Duodenal mucosa (tissue), 2 donors: ENCODE measurements around the gene TEKT3.
A peak's percentile ranks its signal among the peaks of the same experiment; 100 is the strongest.

Experiments
- H3K27ac ChIP-seq: one replicate; pipeline ENCODE4 v1.7.0; 2013; ENCODE audit warnings: low read depth, low read length
- H3K27me3 ChIP-seq, 2 donors: one replicate each; pipeline ENCODE4 v1.7.0; 2013; ENCODE audit warnings: low read length in 2 of 2, control low read depth in 1 of 2; ENCODE audit not compliant: insufficient read depth in 2 of 2, control insufficient read depth in 1 of 2
- H3K36me3 ChIP-seq, 2 donors: one replicate each; pipeline ENCODE4 v1.7.0; 2013; ENCODE audit warnings: low read length in 2 of 2, control low read depth in 1 of 2; ENCODE audit not compliant: insufficient read depth in 2 of 2, control insufficient read depth in 1 of 2
- H3K4me1 ChIP-seq, 2 donors: one replicate each; pipeline ENCODE4 v1.7.0; 2013; ENCODE audit warnings: low read length in 2 of 2, control low read depth in 1 of 2; ENCODE audit not compliant: insufficient read depth in 2 of 2, control insufficient read depth in 1 of 2
- H3K4me3 ChIP-seq, 2 donors: one replicate each; pipeline ENCODE4 v1.7.0; 2013; ENCODE audit warnings: low read length in 2 of 2, low read depth in 1 of 2
- H3K9ac ChIP-seq, 2 donors: one replicate each; pipeline ENCODE4 v1.7.0; 2013; ENCODE audit warnings: low read length in 2 of 2, low read depth in 1 of 2
- H3K9me3 ChIP-seq, 2 donors: one replicate each; pipeline ENCODE4 v1.7.0; 2013; ENCODE audit warnings: low read length in 2 of 2, control low read depth in 1 of 2; ENCODE audit not compliant: control insufficient read depth in 1 of 2

TEKT3 gene

GRCh38 chr17:15262291-15263205 lies 78.8 kb downstream of the TEKT3 start:
- peaks cover 34 to 59% of the 10 kb centered on the region in 2 donors for H3K4me1 ChIP-seq
- peaks cover 16 to 29% of the 10 kb centered on the region in 2 donors for H3K27me3 ChIP-seq
- H3K9ac ChIP-seq, result peak overlapping the region; percentile 66 to 73
- peak overlapping the region; percentile 83 to 84 for H3K4me3 ChIP-seq
- H3K27ac ChIP-seq, result peak overlapping the region; percentile 88
- H3K9me3 ChIP-seq, result no peaks in the 10 kb centered on the region
- peaks cover 0 to 13% of the 10 kb centered on the region in 2 donors for H3K36me3 ChIP-seq

DNA sequence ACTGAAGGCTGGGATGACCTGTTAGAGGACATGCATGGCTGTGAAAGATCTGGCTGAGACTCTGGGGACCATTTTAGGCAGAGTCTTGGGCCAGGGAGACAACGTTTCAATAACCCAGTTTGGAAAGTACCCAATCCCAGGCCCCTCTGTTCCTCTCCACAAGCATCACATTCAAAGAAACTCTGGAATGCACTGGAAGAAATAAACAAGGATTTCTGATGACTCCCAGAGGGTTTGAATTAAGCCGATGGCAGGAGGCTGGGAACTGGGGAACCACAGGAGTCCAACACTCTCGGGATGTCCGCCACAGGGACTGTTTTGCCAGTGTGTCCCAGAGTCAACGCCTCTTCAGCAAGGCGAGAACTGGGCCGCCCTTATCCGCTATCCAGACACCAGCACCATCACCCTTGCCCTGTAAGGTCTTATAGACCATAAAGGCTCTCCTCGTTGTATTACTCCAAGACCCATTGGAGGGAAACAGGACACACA lies 79.6 kb downstream of the TEKT3 start:
- H3K36me3 ChIP-seq, result peaks cover 0 to 13% of the 10 kb centered on the region in 2 donors
- H3K9me3 ChIP-seq, result no peaks in the 10 kb centered on the region
- peak overlapping the region; percentile 83 to 84 for H3K4me3 ChIP-seq
- peak overlapping the region; percentile 66 to 73 for H3K9ac ChIP-seq
- H3K27ac ChIP-seq, result peak overlapping the region; percentile 88
- H3K27me3 ChIP-seq, result peaks cover 16 to 29% of the 10 kb centered on the region in 2 donors
- H3K4me1 ChIP-seq, result peaks cover 41 to 66% of the 10 kb centered on the region in 2 donors

DNA sequence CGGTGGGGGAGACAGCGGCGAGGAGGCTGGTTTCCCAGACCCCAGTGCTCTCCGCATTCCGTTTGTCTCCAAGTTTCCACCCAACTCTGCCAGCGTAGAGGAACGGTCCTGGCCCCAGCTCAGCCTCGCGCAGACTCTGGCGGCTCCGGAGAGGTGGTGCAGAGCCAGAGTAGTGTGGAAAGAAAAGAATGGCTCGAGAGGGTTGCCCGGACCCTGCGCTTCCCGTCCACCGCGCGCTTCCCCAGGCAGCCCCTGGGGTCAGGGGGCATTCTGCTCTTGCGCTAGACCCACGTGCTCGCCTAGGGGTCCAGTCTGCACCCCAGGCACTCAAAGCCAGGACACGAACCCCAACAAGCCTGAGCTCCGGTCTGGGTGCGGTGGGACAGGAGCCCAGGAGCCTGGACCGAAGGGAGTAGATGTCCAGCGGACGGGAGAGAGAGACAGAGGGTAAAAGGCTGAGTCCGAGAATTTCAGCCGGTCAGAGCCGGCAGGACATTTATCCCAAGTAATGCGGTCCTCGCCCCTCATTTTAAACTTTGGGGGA lies 80.1 kb downstream of the TEKT3 start:
- Histone ChIP-seq H3K4me1 (peaks cover 44 to 66% of the 10 kb centered on the region in 2 donors), H3K9me3 (no peaks in the 10 kb centered on the region), H3K27ac (peak overlapping the region; percentile 88), H3K9ac (peak overlapping the region; percentile 66 to 73), H3K36me3 (peaks cover 0 to 13% of the 10 kb centered on the region in 2 donors), H3K4me3 (peak overlapping the region; percentile 83 to 84), H3K27me3 (peaks cover 16 to 29% of the 10 kb centered on the region in 2 donors)

- H3K27me3 ChIP-seq, result peaks cover 16 to 29% of the 10 kb centered on the region in 2 donors
- H3K27ac ChIP-seq, result peak overlapping the region; percentile 88
- peak overlapping the region; percentile 66 to 73 for H3K9ac ChIP-seq
- peaks cover 0 to 13% of the 10 kb centered on the region in 2 donors for H3K36me3 ChIP-seq
- peaks cover 44 to 66% of the 10 kb centered on the region in 2 donors for H3K4me1 ChIP-seq
- H3K9me3 ChIP-seq, result no peaks in the 10 kb centered on the region
- peak overlapping the region; percentile 83 to 84 for H3K4me3 ChIP-seq
These were observed 80.8 kb downstream of the TEKT3 start for GRCh38 chr17:15260376-15261257.

GRCh38 chr17:15257796-15258512 lies 83.4 kb downstream of the TEKT3 start:
- Histone ChIP-seq H3K4me3 (no peak overlapping the region), H3K27me3 (peaks cover 11 to 20% of the 10 kb centered on the region in 2 donors), H3K36me3 (peaks cover 4 to 17% of the 10 kb centered on the region in 2 donors), H3K9ac (no peak overlapping the region), H3K4me1 (peaks cover 19 to 43% of the 10 kb centered on the region in 2 donors), H3K27ac (no peak overlapping the region), H3K9me3 (no peaks in the 10 kb centered on the region)

GRCh38 chr17:15257258-15257788 lies 84.1 kb downstream of the TEKT3 start:
- H3K27ac ChIP-seq, result no peak overlapping the region
- H3K4me1 ChIP-seq, result peaks cover 17 to 39% of the 10 kb centered on the region in 2 donors
- peaks cover 4 to 17% of the 10 kb centered on the region in 2 donors for H3K36me3 ChIP-seq
- H3K9me3 ChIP-seq, result no peaks in the 10 kb centered on the region
- H3K4me3 ChIP-seq, result peak overlapping the region; percentile 18 to 29
- peak overlapping the region in 1 of 2 donors; percentile 15 for H3K9ac ChIP-seq
- H3K27me3 ChIP-seq, result peaks cover 8 to 15% of the 10 kb centered on the region in 2 donors

- peak overlapping the region in 1 of 2 donors; percentile 29 for H3K4me3 ChIP-seq
- peaks cover 5 to 8% of the 10 kb centered on the region in 2 donors for H3K27me3 ChIP-seq
- H3K9ac ChIP-seq, result no peak overlapping the region
- H3K9me3 ChIP-seq, result no peaks in the 10 kb centered on the region
- H3K36me3 ChIP-seq, result peaks cover 4 to 17% of the 10 kb centered on the region in 2 donors
- peaks cover 17 to 33% of the 10 kb centered on the region in 2 donors for H3K4me1 ChIP-seq
- H3K27ac ChIP-seq, result no peak overlapping the region
These were observed 84.7 kb downstream of the TEKT3 start for GRCh38 chr17:15256689-15257088.

- Histone ChIP-seq H3K36me3 (peaks cover 4 to 17% of the 10 kb centered on the region in 2 donors), H3K9ac (no peak overlapping the region), H3K27ac (no peak overlapping the region), H3K4me1 (peaks cover 10 to 25% of the 10 kb centered on the region in 2 donors), H3K4me3 (no peak overlapping the region), H3K27me3 (peaks cover 0 to under 1% of the 10 kb centered on the region in 2 donors), H3K9me3 (no peaks in the 10 kb centered on the region)
These were observed 85.5 kb downstream of the TEKT3 start for GRCh38 chr17:15255713-15256454.
